ENCODE results near the gene ATP11A. TPM values are rescaled to one million over a fixed set of nuclear protein-coding genes. Genes with fewer than 3 reads are reported as not detected.

The ATP11A gene
- total and polyA plus RNA-seq, 10 donors, result 2.7 to 91.3 (median 59.1) TPM

GRCh38 chr13:112905619-112905989 is 215.8 kb downstream of the ATP11A start:
- H3K4me1 ChIP-seq, result peaks cover 0 to 20% (median 2%) of the 10 kb centered on the region in 6 donors
- intact Hi-C loops (cut with DNase I; ENCODE audit: low total_unique reads), result no loop called here
- H3K27ac ChIP-seq, result no peak overlapping the region
- H3K9me3 ChIP-seq, result peaks cover 0 to 22% (median 16%) of the 10 kb centered on the region in 8 donors
- no peak overlapping the region for H3K4me3 ChIP-seq
- whole genome bisulfite sequencing, 5 donors, result 71 to 83% (median 77%) methylated on average over 5 of the region's 5 CpGs
- no peak for DNase-seq
- TF ChIP-seq POLR2A (IDR thresholded peaks at IDR 0.05) (no peak), POLR2AphosphoS5 (IDR thresholded peaks at IDR 0.05) (no peak), CTCF (IDR thresholded peaks at IDR 0.05 in 8 of 11, conservative IDR thresholded peaks at IDR 0.05 in 3 of 11) (no peak)
- no peaks in the 10 kb centered on the region for H3K36me3 ChIP-seq
- peaks cover 0 to 14% (median 0%) of the 10 kb centered on the region in 7 donors for H3K27me3 ChIP-seq (replicated peaks in 1 of 7)

- Histone ChIP-seq H3K4me3 (no peak overlapping the region), H3K9me3 (peaks cover 0 to 22% (median 16%) of the 10 kb centered on the region in 8 donors), H3K27me3 (replicated peaks in 1 of 7) (peaks cover 0 to 19% (median 4%) of the 10 kb centered on the region in 7 donors), H3K36me3 (no peaks in the 10 kb centered on the region), H3K4me1 (peaks cover 0 to 20% (median 2%) of the 10 kb centered on the region in 6 donors), H3K27ac (no peak overlapping the region)
- no peak for DNase-seq
- intact Hi-C loops (cut with DNase I; ENCODE audit: low total_unique reads), result no loop called here
- 89 to 95% (median 90%) methylated on average over 17 to 20 of the region's 20 CpGs for WGBS, 5 donors
- no peak for TF ChIP-seq CTCF (IDR thresholded peaks at IDR 0.05 in 8 of 11, conservative IDR thresholded peaks at IDR 0.05 in 3 of 11)
- no peak for TF ChIP-seq POLR2AphosphoS5 (IDR thresholded peaks at IDR 0.05)
- no peak for TF ChIP-seq POLR2A (IDR thresholded peaks at IDR 0.05)
Measured at GRCh38 chr13:112905990-112906641, 216.3 kb downstream of the ATP11A start.

GRCh38 chr13:112907286-112907685 is 217.4 kb downstream of the ATP11A start:
- peaks cover 0 to 24% (median 4%) of the 10 kb centered on the region in 7 donors for H3K27me3 ChIP-seq (replicated peaks in 1 of 7)
- no peak overlapping the region for H3K4me3 ChIP-seq
- H3K27ac ChIP-seq, result no peak overlapping the region
- peaks cover 0 to 22% (median 16%) of the 10 kb centered on the region in 8 donors for H3K9me3 ChIP-seq
- no peak for TF ChIP-seq POLR2AphosphoS5 (IDR thresholded peaks at IDR 0.05)
- no peak for TF ChIP-seq POLR2A (IDR thresholded peaks at IDR 0.05)
- no peak for TF ChIP-seq CTCF (IDR thresholded peaks at IDR 0.05 in 8 of 11, conservative IDR thresholded peaks at IDR 0.05 in 3 of 11)
- DNase-seq, result no peak
- WGBS, 5 donors, result 84 to 95% (median 88%) methylated on average over 8 of the region's 8 CpGs
- peaks cover 0 to 20% (median 2%) of the 10 kb centered on the region in 6 donors for H3K4me1 ChIP-seq
- intact Hi-C loops (cut with DNase I; ENCODE audit: low total_unique reads), result no loop called here
- no peaks in the 10 kb centered on the region for H3K36me3 ChIP-seq

DNA sequence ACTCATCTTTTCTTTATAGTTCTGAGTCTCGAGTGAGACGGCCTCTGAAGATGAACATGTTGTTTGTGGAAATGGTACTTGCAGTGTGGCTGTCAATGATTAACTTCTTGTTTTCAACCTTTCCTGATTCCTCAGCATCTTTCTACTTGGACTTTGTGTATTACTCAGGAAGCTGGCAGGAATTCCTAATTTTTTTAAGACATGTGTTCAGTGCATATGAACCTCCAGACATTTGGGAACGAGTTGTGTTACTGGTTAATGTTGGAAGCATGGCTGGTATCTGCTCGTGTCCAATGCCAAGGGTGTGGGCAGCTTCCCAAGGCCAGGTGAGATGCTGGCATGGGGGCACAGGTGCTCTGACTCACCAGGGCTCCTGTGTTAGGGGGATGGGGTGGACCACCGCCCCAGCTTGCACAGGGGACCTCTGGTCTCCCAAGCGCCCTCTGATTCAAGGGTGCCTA is 218.1 kb downstream of the ATP11A start:
- peaks cover 0 to 20% (median 2%) of the 10 kb centered on the region in 6 donors for H3K4me1 ChIP-seq
- TF ChIP-seq CTCF (IDR thresholded peaks at IDR 0.05 in 8 of 11, conservative IDR thresholded peaks at IDR 0.05 in 3 of 11) (no peak), POLR2A (IDR thresholded peaks at IDR 0.05) (no peak), POLR2AphosphoS5 (IDR thresholded peaks at IDR 0.05) (no peak)
- WGBS, 5 donors, result 63 to 85% (median 79%) methylated on average over 5 to 6 of the region's 6 CpGs

More for the DNA sequence above, 218.1 kb downstream of the ATP11A start:
- no peak overlapping the region for H3K27ac ChIP-seq
- H3K36me3 ChIP-seq, result no peaks in the 10 kb centered on the region
- peaks cover 0 to 22% (median 16%) of the 10 kb centered on the region in 8 donors for H3K9me3 ChIP-seq
- intact Hi-C loops (cut with DNase I; ENCODE audit: low total_unique reads), result no loop called here
- peaks cover 0 to 24% (median 4%) of the 10 kb centered on the region in 7 donors for H3K27me3 ChIP-seq (replicated peaks in 1 of 7)
- H3K4me3 ChIP-seq, result no peak overlapping the region
- no peak for DNase-seq
